ENCODE measurements around the gene CDKAL1.
"Not testable (repeated sequence)": the region's sequence is repeated elsewhere in the genome, so short reads cannot be mapped to it uniquely, and the experiment has no call there.

The CDKAL1 gene

GRCh38 chr6:20712011-20712410 is 177.8 kb downstream of the CDKAL1 start:
- DNase-seq: no peak

- DNase-seq: no peak
Observed at GRCh38 chr6:20715135-20715806, 181.0 kb downstream of the CDKAL1 start.

DNA sequence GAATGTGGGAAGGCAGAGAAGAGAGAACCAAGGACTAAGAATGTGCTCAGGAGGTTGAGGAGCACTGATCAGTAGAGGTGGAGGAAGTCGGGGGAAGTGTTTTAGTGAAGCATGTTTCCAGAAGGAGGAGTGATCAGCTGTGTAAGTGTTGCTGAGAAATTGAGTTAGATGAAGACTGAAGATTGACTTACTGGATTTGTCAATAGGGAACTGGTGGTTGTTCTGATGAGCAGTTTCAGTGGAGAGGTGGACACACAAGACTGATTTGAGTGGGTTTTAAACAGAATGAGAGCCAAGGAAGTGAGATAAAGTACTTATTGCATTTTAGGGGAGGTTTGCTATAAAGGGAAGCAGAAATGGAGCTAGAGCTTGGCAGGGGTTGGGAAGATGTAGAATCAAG is 182.6 kb downstream of the CDKAL1 start:
- DNase-seq: no peak

DNA sequence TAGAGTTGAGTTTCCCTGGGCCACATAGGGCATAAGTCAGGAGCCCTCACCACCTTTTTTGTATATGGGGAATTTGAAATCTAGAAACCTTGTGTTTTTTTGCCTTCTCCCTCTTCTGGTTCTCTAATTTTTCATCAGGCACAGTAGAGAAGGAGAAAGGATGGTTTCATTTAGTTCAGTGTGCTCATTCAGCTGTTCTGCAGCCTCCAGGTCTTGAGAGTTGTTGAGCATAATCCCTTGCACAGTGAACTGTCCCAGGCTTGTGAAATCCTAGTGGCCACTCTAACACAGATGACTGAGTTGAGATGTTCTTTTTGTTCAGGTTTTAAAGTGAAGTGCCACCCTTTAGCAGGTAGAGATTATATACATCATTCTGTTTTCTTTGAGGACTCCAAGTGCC is 183.5 kb downstream of the CDKAL1 start:
- no peak for DNase-seq

DNA sequence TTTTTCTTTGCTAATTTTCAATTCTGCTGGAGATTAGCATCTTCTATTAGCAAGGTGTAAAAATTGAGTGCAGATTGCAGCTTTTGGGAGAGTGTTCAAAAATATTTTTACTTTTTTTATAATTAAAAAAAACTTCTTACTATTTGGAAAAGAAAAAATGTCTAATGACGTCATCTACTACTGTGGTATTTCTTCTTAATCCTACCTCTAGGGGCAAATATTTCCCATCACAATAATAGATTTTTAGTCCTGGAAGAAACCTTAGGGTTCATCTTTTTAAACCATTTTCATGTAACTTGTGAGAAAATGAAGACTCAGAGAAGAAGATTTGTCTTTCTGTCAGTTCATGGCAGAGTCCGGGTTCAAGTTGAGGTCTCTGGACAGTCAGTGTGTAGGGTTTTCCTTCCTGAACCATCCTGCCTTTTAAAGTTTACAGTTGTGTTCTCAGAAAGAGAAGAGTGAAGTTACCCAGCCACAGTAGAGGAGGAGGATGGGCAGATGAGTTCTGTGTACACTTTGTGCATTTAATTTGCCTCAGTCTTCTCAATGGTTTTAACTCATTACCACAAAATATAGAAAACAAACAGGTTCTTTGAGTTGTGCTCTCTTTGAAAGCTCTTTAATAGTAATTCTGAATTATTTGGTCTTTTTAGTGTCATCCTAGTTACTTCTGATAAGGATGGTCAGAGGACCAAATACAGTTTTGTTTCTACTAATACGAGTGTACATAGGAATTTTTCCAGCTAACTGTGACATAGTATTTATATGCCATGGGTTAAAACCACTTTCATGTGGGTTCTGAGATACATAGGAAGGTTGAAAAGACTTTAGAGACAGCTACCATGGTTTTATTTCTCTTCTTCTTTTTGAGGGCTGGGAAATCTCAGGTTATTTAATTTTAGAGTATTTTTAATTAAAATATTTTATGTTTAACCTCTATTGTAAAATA is 184.7 kb downstream of the CDKAL1 start:
- no peak for DNase-seq

GRCh38 chr6:20719980-20720379 is 185.7 kb downstream of the CDKAL1 start:
- DNase-seq: no peak

DNA sequence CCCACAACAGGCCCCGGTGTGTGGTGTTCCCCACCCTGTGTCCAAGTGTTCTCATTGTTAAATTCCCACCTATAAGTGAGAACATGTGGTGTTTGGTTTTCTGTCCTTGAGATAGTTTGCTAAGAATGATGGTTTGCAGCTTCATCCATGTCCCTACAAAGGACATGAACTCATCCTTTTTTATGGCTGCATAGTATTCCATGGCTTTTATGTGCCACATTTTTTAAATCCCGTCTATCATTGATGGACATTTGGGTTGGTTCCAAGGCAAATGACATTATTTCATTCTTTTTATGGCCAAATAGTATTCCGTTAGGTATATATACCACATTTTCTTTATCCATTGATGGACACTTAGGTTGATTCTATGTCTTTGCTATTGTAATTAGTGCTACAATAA is 186.9 kb downstream of the CDKAL1 start:
- not testable (repeated sequence) for DNase-seq

DNA sequence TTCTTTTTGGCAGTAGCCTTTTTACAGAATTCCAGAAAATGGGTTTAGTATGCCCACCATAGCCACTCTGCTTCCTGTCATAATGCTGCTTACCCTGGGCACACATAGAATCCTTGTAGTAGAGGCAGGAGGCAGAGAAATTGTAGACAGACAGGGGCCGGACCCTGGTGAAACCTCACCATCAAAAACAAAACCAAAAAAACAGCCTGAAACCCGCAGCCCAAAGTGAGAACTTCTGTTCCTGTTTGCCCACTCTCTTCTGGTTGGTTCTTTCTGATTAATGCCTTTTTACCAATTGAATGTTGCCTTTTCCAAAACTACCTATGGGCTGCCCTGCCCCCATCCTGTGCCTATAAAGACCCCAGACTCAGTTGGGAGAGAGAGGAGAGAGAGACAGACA is 188.2 kb downstream of the CDKAL1 start:
- no peak for DNase-seq

GRCh38 chr6:20723236-20723635 is 189.0 kb downstream of the CDKAL1 start:
- DNase-seq: no peak

DNA sequence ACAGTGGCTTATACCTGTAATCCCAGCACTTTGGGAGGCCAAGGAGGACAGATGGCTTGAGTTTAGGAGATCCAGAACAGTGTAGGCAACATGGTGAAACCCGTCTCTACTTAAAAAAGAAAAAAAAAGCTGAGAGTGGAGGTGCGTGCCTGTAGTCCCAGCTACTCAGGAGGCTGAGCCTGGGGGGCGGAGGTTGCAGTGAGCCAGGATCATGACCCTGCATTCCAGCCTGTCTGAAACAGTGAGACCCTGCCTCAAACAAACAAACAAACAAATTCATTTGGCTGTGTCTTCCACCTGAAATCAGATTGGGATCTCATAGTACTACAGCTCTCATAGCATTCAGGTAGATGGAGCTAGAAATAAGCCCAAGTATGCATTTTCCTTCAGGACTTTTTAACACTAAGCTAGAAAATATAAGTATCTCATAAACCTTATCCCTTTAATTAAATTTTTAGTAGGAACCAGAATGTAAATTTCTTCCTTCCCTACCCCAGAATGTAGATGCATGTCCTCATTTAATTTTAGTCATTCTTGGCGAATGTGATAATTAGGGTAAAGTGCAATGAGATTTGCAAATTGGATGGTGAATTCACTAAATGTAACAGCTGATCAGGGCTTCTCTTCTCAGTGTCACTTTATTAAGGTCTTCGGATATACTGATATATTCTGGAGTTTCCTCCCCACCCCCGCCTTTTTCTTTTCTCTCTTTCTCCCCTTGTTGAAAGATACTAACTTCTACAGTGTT is 190.4 kb downstream of the CDKAL1 start:
- no peak for DNase-seq

DNA sequence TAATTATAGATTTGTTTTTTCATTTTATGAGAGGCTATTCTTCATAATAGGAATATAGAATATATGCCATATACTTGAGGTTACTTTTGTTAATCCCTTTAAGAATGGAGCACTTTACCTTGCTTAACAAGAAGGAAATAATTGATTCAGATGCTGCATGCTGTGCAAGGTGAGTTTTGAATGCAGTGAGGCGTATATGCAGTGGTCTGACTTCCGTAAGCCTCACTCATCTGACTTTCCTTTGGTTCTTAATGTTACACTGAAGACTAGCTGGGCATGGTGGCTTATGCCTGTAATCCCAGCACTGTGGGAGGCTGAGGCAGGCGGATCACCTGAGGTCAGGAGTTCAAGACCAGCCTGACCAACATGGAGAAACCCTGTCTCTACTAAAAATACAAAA is 191.0 kb downstream of the CDKAL1 start:
- not testable (repeated sequence) for DNase-seq

DNA sequence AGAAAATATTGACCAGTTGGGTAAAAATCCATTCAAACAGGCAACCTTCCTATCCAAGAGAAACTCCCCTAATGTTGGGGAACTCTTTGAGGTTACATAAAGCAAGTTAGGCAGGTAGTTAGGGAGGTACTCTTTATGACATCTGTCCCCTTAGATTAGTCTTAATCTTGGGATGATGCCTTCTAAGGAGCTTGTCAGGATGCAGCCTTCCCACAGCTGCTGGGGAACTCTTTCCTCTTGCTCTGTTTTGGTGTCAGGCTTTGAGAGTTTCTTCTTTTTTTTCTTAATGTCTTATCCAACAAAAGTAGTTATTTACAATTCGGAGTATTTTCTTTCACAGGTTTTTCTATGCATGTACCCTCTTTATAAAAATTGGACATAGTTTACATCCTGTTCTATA is 194.8 kb downstream of the CDKAL1 start:
- no peak for DNase-seq

GRCh38 chr6:20732362-20732761 is 198.1 kb downstream of the CDKAL1 start:
- DNase-seq: not testable (repeated sequence)

DNA sequence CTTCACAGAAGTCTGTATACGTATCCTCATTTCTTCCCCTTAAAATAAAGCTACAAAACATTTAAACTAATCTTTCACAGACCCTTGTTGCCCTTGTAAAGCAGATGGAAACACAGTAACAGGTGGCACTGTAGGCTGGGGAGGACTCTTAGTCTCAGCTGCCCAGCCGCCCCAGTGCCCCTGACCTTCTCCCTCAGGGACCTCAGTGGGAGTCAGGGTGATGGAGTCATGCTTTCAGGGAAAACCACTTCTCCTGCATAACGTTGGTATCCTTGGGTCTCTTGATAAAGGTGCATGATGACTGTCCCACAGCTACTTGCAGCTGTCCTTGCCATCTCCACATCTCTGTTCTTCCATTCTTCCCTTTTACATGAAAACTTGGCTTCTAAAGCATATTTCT is 198.6 kb downstream of the CDKAL1 start:
- no peak for DNase-seq

- no peak for DNase-seq
Observed at GRCh38 chr6:20737912-20738311, 203.7 kb downstream of the CDKAL1 start.

GRCh38 chr6:20740088-20740487 is 205.8 kb downstream of the CDKAL1 start:
- no peak for DNase-seq

DNA sequence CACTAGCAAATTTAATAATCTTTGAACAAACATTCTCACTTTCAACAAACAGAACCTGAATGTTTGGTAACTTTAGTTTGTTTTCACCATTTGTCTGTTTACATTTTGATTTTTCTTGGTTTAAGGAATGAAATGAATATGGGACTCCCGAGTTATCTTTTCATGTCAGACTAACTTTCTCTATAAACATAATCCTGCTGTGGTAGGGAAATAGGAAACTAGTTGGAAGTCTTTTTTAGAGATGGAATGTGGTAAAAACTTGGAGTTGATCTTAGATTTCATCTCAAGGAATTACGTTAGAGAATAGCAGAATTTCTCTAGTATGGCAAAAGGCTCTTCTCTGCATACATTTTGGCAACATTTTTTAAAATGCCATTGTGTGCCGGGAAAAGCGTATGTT is 206.5 kb downstream of the CDKAL1 start:
- no peak for DNase-seq

- no peak for DNase-seq
Observed at GRCh38 chr6:20741490-20741889, 207.2 kb downstream of the CDKAL1 start.

DNA sequence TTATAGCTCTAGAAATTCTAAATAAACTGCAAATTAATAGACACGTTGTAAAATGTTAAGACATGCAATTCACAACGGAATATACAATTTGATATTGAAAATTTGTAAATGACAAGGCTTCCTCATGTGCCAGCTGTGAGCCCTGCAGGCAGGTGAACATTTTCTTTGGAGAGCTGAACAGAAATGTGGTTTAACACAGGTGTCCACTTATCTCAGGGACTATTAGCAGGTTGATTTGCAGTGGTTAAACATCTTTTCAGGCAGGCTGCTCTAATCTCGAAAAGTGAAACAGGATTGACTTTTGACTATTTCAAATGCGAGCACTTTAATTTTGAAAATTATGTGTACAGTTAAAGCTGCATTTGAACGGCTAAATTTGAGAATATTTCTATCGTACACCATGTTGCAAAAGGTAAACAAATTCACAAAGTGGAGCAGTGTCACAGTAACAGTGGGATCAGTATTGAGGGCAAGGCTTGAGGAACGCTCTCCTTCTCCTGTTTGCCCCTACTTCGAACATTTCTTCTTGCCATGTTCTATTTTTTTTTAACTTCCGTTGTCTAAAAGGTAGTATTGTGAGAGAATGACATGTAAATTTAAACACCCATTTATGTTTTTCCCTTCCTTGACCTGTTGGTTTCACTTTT is 210.8 kb downstream of the CDKAL1 start:
- DNase-seq: no peak

DNA sequence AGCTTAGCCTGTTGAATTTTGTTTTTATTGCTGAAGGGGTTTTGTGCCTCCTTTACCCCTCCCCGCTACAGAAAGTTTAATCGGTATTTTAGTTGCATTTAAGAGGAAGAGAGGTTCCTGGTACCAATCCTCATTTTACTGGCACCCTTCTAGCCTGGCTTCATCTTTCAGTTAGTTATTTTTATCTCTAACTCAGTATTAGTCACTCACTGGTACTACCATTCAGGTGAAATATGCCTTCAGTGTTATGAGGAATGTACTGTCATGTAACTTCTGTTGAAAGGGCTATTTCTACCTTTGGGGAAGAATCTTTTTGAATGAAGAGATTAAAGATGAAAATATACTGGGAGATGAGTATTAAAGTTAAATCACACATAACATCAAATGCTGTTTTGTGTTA is 211.8 kb downstream of the CDKAL1 start:
- DNase-seq: no peak

GRCh38 chr6:20746805-20747558 is 212.7 kb downstream of the CDKAL1 start:
- DNase-seq: no peak

DNA sequence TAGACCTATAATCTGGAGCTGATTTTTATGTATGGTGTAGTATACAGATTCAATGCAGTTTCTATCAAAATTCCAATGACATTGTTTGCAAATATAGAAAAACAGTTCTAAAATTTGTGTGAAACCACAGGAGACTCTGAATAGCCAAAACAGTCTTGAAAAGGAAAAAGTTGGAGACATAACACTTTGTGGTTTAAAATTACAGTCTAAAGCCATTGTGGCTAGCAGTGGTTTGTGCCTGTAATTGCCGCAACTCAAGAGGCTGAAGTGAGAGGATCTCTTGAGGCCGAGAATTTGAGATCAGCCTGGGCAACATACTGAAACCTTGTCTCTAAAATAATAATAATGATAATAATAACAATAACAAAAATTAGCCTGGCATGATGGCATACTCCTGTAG is 213.7 kb downstream of the CDKAL1 start:
- no peak for DNase-seq
